Gastrocnemius medialis (tissue), 4 donors: ENCODE data around the gene SETBP1.

Experiments
- CTCF ChIP-seq, 5 experiments: fragments of 450-650 bp in 3 of 5; fragments of 200-600 bp in 2 of 5; sonication (generic) in 2 of 5; IDR thresholded peaks in 4 of 5; conservative IDR thresholded peaks in 1 of 5; 1 replicate in 4 of 5; 2 replicates in 1 of 5; pipeline ENCODE4 v1.5.1; 2016 to 2019; ENCODE audit warnings: antibody characterized with exemption in 5 of 5, mild to moderate bottlenecking in 3 of 5, moderate library complexity in 3 of 5
- POLR2A ChIP-seq, 2 donors: fragments of 450-650 bp; IDR thresholded peaks; one replicate each; pipeline ENCODE4 v1.6.1; 2017; ENCODE audit warnings: antibody characterized with exemption in 2 of 2, mild to moderate bottlenecking in 2 of 2, moderate library complexity in 2 of 2

GRCh38 chr18:44911260-44911659, 230.6 kb downstream of the SETBP1 start:
- no peak for TF ChIP-seq CTCF (IDR thresholded peaks at IDR 0.05 in 4 of 5, conservative IDR thresholded peaks at IDR 0.05 in 1 of 5)
- TF ChIP-seq POLR2A (IDR thresholded peaks at IDR 0.05): no peak
